Loucy (cell line): ENCODE measurements around the gene PRXL2B.

Source experiments
- CTCF ChIP-seq: fragments of 200-600 bp; sonication (generic); conservative IDR thresholded peaks from 2 replicates; pipeline ENCODE4 v1.5.1; 2014; ENCODE audit warnings: mild to moderate bottlenecking, antibody characterized with exemption, low read length
- EZH2phosphoT487 ChIP-seq: fragments of 200-600 bp; IDR thresholded peaks from 2 replicates; pipeline ENCODE4 v1.6.1; 2018; ENCODE audit warnings: antibody characterized with exemption, mild to moderate bottlenecking, moderate library complexity, borderline replicate concordance

GRCh38 chr1:2580691-2581090 is 5.9 kb upstream of the PRXL2B start:
- TF ChIP-seq CTCF (no peak), EZH2phosphoT487 (no peak)
